ENCODE data around the gene KLHL14.

GRCh38 chr18:32670727-32671126, 102.1 kb downstream of the KLHL14 start:
- TF ChIP-seq CTCF (IDR thresholded peaks at IDR 0.05) (no peak), EP300 (IDR thresholded peaks at IDR 0.05) (no peak), POLR2A (IDR thresholded peaks at IDR 0.05) (no peak)

All from ovary (tissue), 3 donors.